ENCODE data around the gene ERICH6.
A peak's percentile ranks its signal among the peaks of the same experiment; 100 is the strongest.

Gene ERICH6

GRCh38 chr3:150725548-150725947 is 21.8 kb upstream of the ERICH6 start:
- TF ChIP-seq CTCF (IDR thresholded peaks at IDR 0.05; ENCODE audit: extremely low read depth, missing control alignments): no peak

GRCh38 chr3:150723946-150724345 is 20.2 kb upstream of the ERICH6 start:
- TF ChIP-seq CTCF (IDR thresholded peaks at IDR 0.05; ENCODE audit: extremely low read depth, missing control alignments): no peak

More at GRCh38 chr3:150725548-150725947, 21.8 kb upstream of the ERICH6 start:
- no peak for DNase-seq (ENCODE audit: low spot score)

GRCh38 chr3:150722267-150722666 is 18.5 kb upstream of the ERICH6 start:
- no peak for DNase-seq (ENCODE audit: low spot score)
- no peak for TF ChIP-seq CTCF (IDR thresholded peaks at IDR 0.05; ENCODE audit: extremely low read depth, missing control alignments)

More at GRCh38 chr3:150723946-150724345, 20.2 kb upstream of the ERICH6 start:
- no peak for DNase-seq (ENCODE audit: low spot score)

GRCh38 chr3:150721285-150722130 is 17.8 kb upstream of the ERICH6 start:
- TF ChIP-seq CTCF (IDR thresholded peaks at IDR 0.05; ENCODE audit: extremely low read depth, missing control alignments): peak; percentile 62
- peak; percentile 61 for DNase-seq (ENCODE audit: low spot score)

GRCh38 chr3:150720444-150720843 is 16.7 kb upstream of the ERICH6 start:
- no peak for TF ChIP-seq CTCF (IDR thresholded peaks at IDR 0.05; ENCODE audit: extremely low read depth, missing control alignments)
- no peak for DNase-seq (ENCODE audit: low spot score)

- TF ChIP-seq CTCF (IDR thresholded peaks at IDR 0.05; ENCODE audit: extremely low read depth, missing control alignments): no peak
- no peak for DNase-seq (ENCODE audit: low spot score)
Observed at GRCh38 chr3:150710097-150710496, 6.4 kb upstream of the ERICH6 start.

- no peak for TF ChIP-seq CTCF (IDR thresholded peaks at IDR 0.05; ENCODE audit: extremely low read depth, missing control alignments)
- peak; percentile 27 for DNase-seq (ENCODE audit: low spot score)
Observed at GRCh38 chr3:150703299-150703755, 393 bp downstream of the ERICH6 start.

All from GM20000 (cell line).